Breast epithelium (tissue), 4 donors: ENCODE data around the gene MAP6. TPM values are rescaled to one million over a fixed set of nuclear protein-coding genes. Genes with fewer than 3 reads are reported as not detected.

ENCODE experiments used
- DNase-seq, 2 donors: peaks; one replicate each; pipeline ENCODE4 v3.0.0-alpha.2; 2019; ENCODE audit warnings: low spot score in 2 of 2
- H3K27ac ChIP-seq, 2 donors: fragments of 200-600 bp; sonication (generic) in 1 of 2; one replicate each; pipeline ENCODE4 v1.5.1; 2016 to 2019; ENCODE audit warnings: mild to moderate bottlenecking in 1 of 2
- H3K27me3 ChIP-seq, 2 donors: fragments of 200-600 bp; sonication (generic) in 1 of 2; one replicate each; pipeline versions ENCODE4 v1.5.1 to v1.6.0; 2017 to 2019; ENCODE audit warnings: control low read depth in 1 of 2, mild to moderate bottlenecking in 1 of 2
- H3K36me3 ChIP-seq: fragments of 200-600 bp; one replicate; pipeline ENCODE4 v1.5.1; 2019
- H3K4me1 ChIP-seq, 2 donors: fragments of 200-600 bp; sonication (generic); one replicate each; pipeline ENCODE4 v1.5.1; 2016 to 2019; ENCODE audit warnings: control low read depth in 1 of 2
- H3K4me3 ChIP-seq, 3 donors: fragments of 200-600 bp; sonication (generic); 1 replicate in 2 of 3; 2 replicates in 1 of 3; pipeline ENCODE4 v1.5.1; 2016 to 2019; ENCODE audit warnings: mild to moderate bottlenecking in 3 of 3, moderate library complexity in 2 of 3
- H3K9me3 ChIP-seq, 2 donors: fragments of 200-600 bp; sonication (generic) in 1 of 2; one replicate each; pipeline ENCODE4 v1.5.1; 2016 to 2019; ENCODE audit warnings: control low read depth in 1 of 2
- POLR2A ChIP-seq: fragments of 450-650 bp; IDR thresholded peaks from one replicate; pipeline ENCODE4 v1.6.1; 2016; ENCODE audit warnings: antibody characterized with exemption, mild to moderate bottlenecking, moderate library complexity
- POLR2AphosphoS5 ChIP-seq, 3 donors: sonication (generic); formaldehyde crosslinking; IDR thresholded peaks; one replicate each; pipeline ENCODE4 v1.6.1; 2017; ENCODE audit warnings: antibody characterized with exemption in 3 of 3
- intact Hi-C: fragments of 100-400 bp; cut with DNase I; formaldehyde crosslinking; loops from one replicate; pipeline ENCODE4 v1.15.1; 2023; ENCODE audit warnings: low total_unique reads
- total RNA-seq, 3 donors: library from RNA; depleted of rRNA; stranded (reverse); fragments of >200 nt; gene quantifications; one replicate each; pipeline ENCODE4 v1.1.0, GENCODE V29; 2016
- TF ChIP-seq, protein P1 (sequence below), 3 donors: fragments of 450-650 bp; IDR thresholded peaks; one replicate each; pipeline ENCODE4 v1.5.1; 2016 to 2017; ENCODE audit warnings: antibody characterized with exemption in 3 of 3, mild to moderate bottlenecking in 3 of 3, moderate library complexity in 3 of 3

The MAP6 gene
- total RNA-seq, 3 donors from 2014 or later, result 1.6 to 5.0 (median 2.6) TPM

DNA sequence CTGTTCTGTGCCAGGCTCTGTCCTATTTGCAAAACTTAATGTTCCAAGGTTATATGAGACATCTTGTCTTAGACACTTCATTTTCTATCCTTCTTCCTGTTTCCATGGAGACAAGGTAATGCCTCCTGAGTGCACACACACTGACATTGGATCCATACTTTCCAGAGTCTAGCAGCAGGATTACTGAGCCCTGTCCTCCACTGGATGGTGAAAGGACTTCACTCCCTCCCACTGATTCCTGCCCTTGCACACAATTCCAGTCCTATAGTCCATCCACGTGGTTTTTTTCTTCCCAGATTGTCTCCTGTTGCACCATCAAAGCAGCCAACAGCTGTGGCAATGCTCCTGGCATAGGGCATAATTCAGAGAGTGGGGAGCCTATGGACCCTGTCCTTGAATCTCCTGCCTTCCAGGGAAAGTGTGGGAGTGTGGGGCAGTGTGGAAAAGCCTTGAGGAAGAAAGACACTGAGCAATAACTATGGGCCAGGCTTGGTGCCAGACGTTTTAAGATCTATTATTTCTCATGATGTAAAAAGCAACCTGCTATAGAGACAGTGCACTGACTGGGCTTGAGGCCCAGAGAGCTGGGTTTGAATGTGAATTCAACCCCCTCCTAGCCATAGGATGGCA, 75.4 kb downstream of the MAP6 start:
- no peak overlapping the region for H3K27ac ChIP-seq
- intact Hi-C loops, result no loop called here
- no peaks in the 10 kb centered on the region for H3K27me3 ChIP-seq
- DNase-seq, result no peak
- TF ChIP-seq POLR2A, result no peak
- no peak for TF ChIP-seq POLR2AphosphoS5 (IDR thresholded peaks at IDR 0.05)
- no peaks in the 10 kb centered on the region for H3K9me3 ChIP-seq
- H3K4me1 ChIP-seq, result no peaks in the 10 kb centered on the region
- H3K36me3 ChIP-seq, result no peaks in the 10 kb centered on the region
- H3K4me3 ChIP-seq, result no peak overlapping the region

DNA sequence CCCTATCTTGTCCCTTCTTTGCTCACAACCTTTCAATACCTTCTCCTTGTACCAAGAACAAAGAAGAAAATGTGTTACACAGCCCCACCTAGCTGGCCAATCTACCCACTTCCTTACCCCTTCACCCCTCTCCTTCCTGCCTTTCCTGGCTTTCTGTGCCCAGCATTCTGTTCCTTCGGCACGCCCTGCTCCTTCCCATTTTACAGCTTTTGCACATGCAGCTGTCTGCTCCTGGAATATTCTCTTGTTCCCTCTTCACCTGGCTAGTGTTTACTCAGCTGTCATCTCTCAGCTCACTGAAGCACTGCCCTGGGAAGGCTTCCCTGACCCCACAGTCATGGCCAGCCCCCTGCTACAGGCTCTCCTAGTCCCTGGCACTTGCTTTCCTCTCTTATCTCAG, 76.1 kb downstream of the MAP6 start:
- no peak overlapping the region for H3K27ac ChIP-seq
- H3K27me3 ChIP-seq, result no peaks in the 10 kb centered on the region
- intact Hi-C loops, result no loop called here
- no peak overlapping the region for H3K4me3 ChIP-seq
- H3K9me3 ChIP-seq, result no peaks in the 10 kb centered on the region
- DNase-seq, result no peak
- no peaks in the 10 kb centered on the region for H3K36me3 ChIP-seq
- H3K4me1 ChIP-seq, result no peaks in the 10 kb centered on the region
- TF ChIP-seq POLR2AphosphoS5 (IDR thresholded peaks at IDR 0.05) (no peak), POLR2A (no peak)
- TF ChIP-seq, protein P1, sequence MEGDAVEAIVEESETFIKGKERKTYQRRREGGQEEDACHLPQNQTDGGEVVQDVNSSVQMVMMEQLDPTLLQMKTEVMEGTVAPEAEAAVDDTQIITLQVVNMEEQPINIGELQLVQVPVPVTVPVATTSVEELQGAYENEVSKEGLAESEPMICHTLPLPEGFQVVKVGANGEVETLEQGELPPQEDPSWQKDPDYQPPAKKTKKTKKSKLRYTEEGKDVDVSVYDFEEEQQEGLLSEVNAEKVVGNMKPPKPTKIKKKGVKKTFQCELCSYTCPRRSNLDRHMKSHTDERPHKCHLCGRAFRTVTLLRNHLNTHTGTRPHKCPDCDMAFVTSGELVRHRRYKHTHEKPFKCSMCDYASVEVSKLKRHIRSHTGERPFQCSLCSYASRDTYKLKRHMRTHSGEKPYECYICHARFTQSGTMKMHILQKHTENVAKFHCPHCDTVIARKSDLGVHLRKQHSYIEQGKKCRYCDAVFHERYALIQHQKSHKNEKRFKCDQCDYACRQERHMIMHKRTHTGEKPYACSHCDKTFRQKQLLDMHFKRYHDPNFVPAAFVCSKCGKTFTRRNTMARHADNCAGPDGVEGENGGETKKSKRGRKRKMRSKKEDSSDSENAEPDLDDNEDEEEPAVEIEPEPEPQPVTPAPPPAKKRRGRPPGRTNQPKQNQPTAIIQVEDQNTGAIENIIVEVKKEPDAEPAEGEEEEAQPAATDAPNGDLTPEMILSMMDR (IDR thresholded peaks at IDR 0.05), result no peak

DNA sequence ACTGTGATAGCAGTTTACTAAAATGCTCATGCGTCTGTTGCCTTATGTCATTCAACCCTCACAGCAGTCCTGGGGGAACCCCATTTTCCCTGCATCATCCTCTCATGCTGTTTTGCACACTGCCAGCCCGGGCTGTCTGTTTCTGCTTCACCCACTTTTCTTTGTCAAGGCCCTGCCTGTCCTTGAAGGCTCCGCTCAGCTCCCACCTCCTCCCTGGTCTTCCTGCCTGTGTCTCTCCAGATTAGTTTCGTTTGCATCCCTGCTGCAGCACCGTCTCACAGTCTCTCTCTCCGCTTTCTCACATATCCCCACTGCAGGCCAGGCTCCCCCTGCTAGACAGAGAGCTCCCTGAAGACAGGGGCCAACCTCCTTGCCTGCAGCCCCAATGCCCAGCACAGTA, 76.9 kb downstream of the MAP6 start:
- no peaks in the 10 kb centered on the region for H3K4me1 ChIP-seq
- H3K9me3 ChIP-seq, result no peaks in the 10 kb centered on the region
- TF ChIP-seq, protein P1 (IDR thresholded peaks at IDR 0.05), result no peak
- TF ChIP-seq POLR2A (no peak), POLR2AphosphoS5 (IDR thresholded peaks at IDR 0.05) (no peak)
- H3K4me3 ChIP-seq, result no peak overlapping the region
- H3K27me3 ChIP-seq, result no peaks in the 10 kb centered on the region
- no peak for DNase-seq
- no peak overlapping the region for H3K27ac ChIP-seq
- intact Hi-C loops, result no loop called here
- no peaks in the 10 kb centered on the region for H3K36me3 ChIP-seq

DNA sequence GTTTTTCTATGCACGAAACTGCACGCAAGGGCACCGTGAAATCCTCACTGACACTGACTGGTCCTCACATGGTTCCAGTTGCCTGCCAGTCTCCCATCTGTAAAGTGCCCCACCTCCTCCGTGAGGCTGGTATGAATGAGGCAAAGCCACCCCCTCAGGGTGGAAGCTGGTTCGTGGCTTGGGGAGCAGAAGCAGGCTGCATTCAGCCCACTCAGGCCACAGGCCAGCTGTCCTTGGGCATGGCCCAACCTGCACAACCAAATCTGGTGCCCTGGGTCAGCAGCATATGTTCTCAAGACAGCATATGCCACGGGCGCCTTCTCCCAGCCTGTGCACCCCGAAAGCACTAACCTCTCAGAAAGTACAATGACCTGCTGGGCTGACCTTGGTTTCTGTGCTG, 77.5 kb downstream of the MAP6 start:
- H3K9me3 ChIP-seq, result no peaks in the 10 kb centered on the region
- DNase-seq, result no peak
- no peaks in the 10 kb centered on the region for H3K4me1 ChIP-seq
- intact Hi-C loops, result no loop called here
- no peaks in the 10 kb centered on the region for H3K36me3 ChIP-seq
- no peak overlapping the region for H3K4me3 ChIP-seq
- no peak for TF ChIP-seq POLR2A
- TF ChIP-seq, protein P1 (IDR thresholded peaks at IDR 0.05), result no peak
- TF ChIP-seq POLR2AphosphoS5 (IDR thresholded peaks at IDR 0.05), result no peak
- no peak overlapping the region for H3K27ac ChIP-seq
- H3K27me3 ChIP-seq, result no peaks in the 10 kb centered on the region

DNA sequence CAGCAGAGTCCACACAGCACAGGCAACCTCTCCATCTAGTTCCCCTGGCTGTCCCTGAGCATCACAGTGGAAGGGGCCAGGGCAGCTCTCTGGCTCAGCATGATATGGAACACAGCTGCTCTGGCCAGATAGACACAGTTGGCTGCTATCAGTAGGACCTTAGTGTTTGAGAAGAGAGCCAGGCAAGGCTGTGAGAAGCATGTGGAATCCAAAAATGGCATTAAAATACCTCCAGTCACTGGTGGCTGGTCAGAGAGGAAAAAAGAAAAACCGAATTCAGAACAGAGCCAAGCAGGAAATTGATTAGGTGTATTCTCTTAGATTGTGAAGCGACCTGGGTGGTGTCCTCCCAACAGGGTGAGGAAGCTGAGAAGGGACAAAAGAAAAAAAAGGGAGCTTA, 78.9 kb downstream of the MAP6 start:
- Histone ChIP-seq H3K4me3 (no peak overlapping the region), H3K27ac (no peak overlapping the region), H3K36me3 (no peaks in the 10 kb centered on the region), H3K9me3 (no peaks in the 10 kb centered on the region), H3K27me3 (no peaks in the 10 kb centered on the region), H3K4me1 (no peaks in the 10 kb centered on the region)
- TF ChIP-seq POLR2AphosphoS5 (IDR thresholded peaks at IDR 0.05), result no peak
- TF ChIP-seq, protein P1 (IDR thresholded peaks at IDR 0.05), result no peak
- no peak for TF ChIP-seq POLR2A
- intact Hi-C loops, result no loop called here
- no peak for DNase-seq

DNA sequence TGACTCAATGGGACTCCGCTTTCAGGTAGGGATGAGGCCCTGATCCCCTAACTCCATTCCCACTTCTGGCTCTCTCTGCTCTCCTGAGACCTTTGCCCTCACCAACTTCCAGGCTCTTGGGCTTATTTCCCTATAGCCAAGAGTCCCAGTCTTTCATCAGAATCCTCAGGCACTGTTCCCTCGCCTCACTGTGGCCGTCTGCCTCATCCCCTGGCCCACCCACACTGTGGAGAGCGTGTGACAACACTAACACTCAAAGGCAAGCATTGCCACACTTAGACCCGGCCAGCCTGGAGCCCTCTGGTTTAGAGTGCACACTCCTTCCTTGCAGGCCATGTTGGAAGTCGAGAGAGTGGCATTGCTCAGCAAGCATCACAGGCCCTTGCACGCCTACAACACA, 79.8 kb downstream of the MAP6 start:
- Histone ChIP-seq H3K27ac (no peak overlapping the region), H3K4me1 (no peaks in the 10 kb centered on the region), H3K27me3 (no peaks in the 10 kb centered on the region), H3K9me3 (no peaks in the 10 kb centered on the region), H3K4me3 (no peak overlapping the region), H3K36me3 (no peaks in the 10 kb centered on the region)
- no peak for DNase-seq
- TF ChIP-seq POLR2A (no peak), POLR2AphosphoS5 (IDR thresholded peaks at IDR 0.05) (no peak)
- TF ChIP-seq, protein P1 (IDR thresholded peaks at IDR 0.05), result no peak
- intact Hi-C loops, result no loop called here
